ENCODE measurements around the gene PCARE. TPM values are rescaled to one million over a fixed set of nuclear protein-coding genes. Genes with fewer than 3 reads are reported as not detected.

PCARE gene
- total and polyA plus RNA-seq, 2 experiments from 2014 or later = not detected

DNA sequence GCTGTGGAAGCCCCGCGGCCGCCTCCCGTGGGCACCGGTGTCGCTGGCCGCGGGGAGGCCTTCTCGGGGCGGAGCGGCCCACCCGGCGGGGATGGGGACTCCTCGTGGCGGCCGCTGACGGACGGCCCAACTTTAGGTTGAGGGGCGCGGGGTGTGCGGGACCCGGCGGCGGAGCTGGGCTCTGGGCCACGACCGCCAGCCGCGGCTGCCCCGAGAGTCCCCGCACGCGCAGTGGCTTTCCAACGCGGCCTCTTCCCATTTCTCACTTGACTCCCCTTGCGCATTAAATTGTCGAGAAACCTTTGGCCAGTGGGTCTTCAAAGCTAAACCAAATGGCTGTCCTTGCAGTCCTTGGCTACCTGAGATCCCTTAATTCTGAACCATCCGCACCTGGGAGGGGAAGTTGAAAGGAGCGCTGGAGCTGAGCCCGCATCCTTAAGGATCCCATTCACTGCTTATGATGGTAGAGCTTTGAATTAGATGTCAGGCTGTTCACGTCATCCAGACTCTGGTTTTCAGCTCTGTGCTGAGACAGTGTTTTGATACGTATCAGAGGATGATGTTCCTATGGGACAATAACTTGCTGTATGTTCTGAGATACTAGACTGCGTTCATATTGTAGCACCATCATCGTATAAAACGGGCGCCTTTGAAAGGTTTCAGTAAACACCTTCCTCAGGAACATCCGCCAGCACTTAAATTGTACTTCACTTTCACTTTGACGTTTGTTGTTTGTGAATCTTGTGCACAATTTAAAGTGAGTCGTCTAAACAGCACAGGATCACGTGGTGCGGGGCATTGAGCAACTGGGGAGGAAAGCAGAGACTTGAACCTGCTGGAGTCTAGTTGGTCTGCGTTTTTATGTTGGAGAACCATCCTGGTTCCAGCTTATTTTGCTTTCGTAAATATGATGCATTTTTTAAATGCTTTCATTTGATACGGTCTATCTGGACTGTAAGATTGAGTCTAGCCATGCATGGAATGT lies 41.8 kb upstream of the PCARE start:
- Histone ChIP-seq H3K9me2 (ENCODE audit: insufficient read depth) (no peaks in the 10 kb centered on the region), H3K4me1 (ENCODE audit: insufficient read depth) (peaks cover 6% of the 10 kb centered on the region), H2AFZ (peak overlapping the region; percentile 99), H3K27ac (ENCODE audit: low read depth) (no peak overlapping the region), H4K20me1 (replicated peaks; ENCODE audit: insufficient read depth) (no peaks in the 10 kb centered on the region), H3K79me2 (replicated peaks; ENCODE audit: insufficient read depth) (no peaks in the 10 kb centered on the region), H3K4me3 (peak overlapping the region; percentile 73), H3K4me2 (peak overlapping the region; percentile 89), H3F3A (replicated peaks; ENCODE audit: low read depth) (no peaks in the 10 kb centered on the region), H3K27me3 (ENCODE audit: insufficient read depth) (peaks cover 60% of the 10 kb centered on the region), H3K36me3 (ENCODE audit: insufficient read depth) (no peaks in the 10 kb centered on the region)
- H3K27ac Mint-ChIP-seq = no peak overlapping the region
- ATAC-seq (peak; percentile 65), DNase-seq (ENCODE audit: low spot score) (peak; percentile 51)
- H3K4me3 Mint-ChIP-seq = peak overlapping the region; percentile 80
- peaks cover 40% of the 10 kb centered on the region for H3K27me3 Mint-ChIP-seq (ENCODE audit: insufficient read depth, low read depth, poor library complexity)
- H3K36me3 Mint-ChIP-seq (ENCODE audit: low read depth) = peaks cover 3% of the 10 kb centered on the region; the same call in 1 of the 3 replicates
- TF ChIP-seq EZH2 (IDR thresholded peaks at IDR 0.05; ENCODE audit: low read depth, unreplicated experiment) (peak; percentile 86), JUNB (IDR thresholded peaks at IDR 0.05; ENCODE audit: unreplicated experiment) (no peak), CREB1 (CRISPR knock-in tag; IDR thresholded peaks at IDR 0.05; ENCODE audit: low read depth) (no peak), EZH2phosphoT487 (IDR thresholded peaks at IDR 0.05; ENCODE audit: unreplicated experiment) (peak; percentile 65)
- peaks cover 2% of the 10 kb centered on the region for H3K4me1 Mint-ChIP-seq
- no peaks in the 10 kb centered on the region for H3K9me3 Mint-ChIP-seq

DNA sequence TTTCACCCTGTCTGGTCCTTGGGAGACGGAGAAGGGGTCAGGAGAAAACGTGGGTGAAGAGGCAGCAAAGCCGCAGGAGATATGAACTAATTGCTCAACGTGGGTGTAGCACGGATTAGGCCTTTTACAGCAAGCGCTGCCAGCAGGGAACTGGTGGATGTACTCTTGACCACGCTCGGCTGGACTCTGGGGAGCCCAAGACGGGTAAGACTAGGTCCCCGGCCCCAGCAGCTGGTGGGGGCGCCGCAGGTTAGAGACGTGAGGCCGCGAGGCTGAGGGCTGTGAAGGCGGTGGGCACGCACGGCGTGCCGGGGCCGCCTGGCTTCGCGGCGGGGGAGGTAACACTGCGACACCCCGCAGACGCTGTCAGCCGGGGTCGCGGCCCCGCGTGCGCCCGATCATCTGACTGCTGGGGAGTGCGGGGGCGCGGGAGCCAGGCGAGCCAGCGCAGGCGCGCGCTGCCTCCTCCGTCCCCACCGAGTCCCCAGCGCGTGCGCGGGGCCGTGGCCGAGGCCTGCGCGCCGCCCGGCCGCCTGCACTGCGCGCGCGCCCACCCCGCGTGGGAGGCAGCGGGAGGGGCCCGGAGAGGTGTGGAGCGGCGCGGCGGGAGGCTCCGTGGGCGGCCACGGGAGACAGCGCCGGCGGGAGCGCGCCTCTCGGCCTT lies 40.8 kb upstream of the PCARE start, which contains the start of gene CLIP4:
TSS of gene CLIP4 (plus strand) at position 470 of the 664 bp plus-strand sequence. CDS start 5,974 bp downstream, outside the sequence.
- Histone ChIP-seq H3K4me3 (peak within 1 kb of the TSS; percentile 73), H3K36me3 (ENCODE audit: insufficient read depth) (no peaks in the 10 kb centered on the region), H3K27ac (ENCODE audit: low read depth) (no peak within 1 kb of the TSS), H2AFZ (peak within 1 kb of the TSS; percentile 99), H3K4me1 (ENCODE audit: insufficient read depth) (peaks cover 6% of the 10 kb centered on the region), H3K79me2 (replicated peaks; ENCODE audit: insufficient read depth) (no peaks in the 10 kb centered on the region), H3F3A (replicated peaks; ENCODE audit: low read depth) (no peaks in the 10 kb centered on the region), H4K20me1 (replicated peaks; ENCODE audit: insufficient read depth) (no peaks in the 10 kb centered on the region), H3K27me3 (ENCODE audit: insufficient read depth) (peaks cover 60% of the 10 kb centered on the region), H3K9me2 (ENCODE audit: insufficient read depth) (no peaks in the 10 kb centered on the region), H3K4me2 (peak within 1 kb of the TSS; percentile 89)
- peaks cover 40% of the 10 kb centered on the region for H3K27me3 Mint-ChIP-seq (ENCODE audit: insufficient read depth, low read depth, poor library complexity)
- peaks cover 3% of the 10 kb centered on the region; the same call in 1 of the 3 replicates for H3K36me3 Mint-ChIP-seq (ENCODE audit: low read depth)
- no peaks in the 10 kb centered on the region for H3K9me3 Mint-ChIP-seq
- TF ChIP-seq ETS1 (IDR thresholded peaks at IDR 0.05) (no peak), EZH2 (IDR thresholded peaks at IDR 0.05; ENCODE audit: low read depth, unreplicated experiment) (peak; percentile 77)
- ATAC-seq = peak; percentile 82
- DNase-seq (ENCODE audit: low spot score) = peak; percentile 57
- no peak within 1 kb of the TSS for H3K27ac Mint-ChIP-seq
- H3K4me3 Mint-ChIP-seq = peak within 1 kb of the TSS; percentile 80
- H3K4me1 Mint-ChIP-seq = peaks cover 2% of the 10 kb centered on the region

GRCh38 chr2:29114586-29114945 lies 40.2 kb upstream of the PCARE start:
- no peak overlapping the region for H3K27ac Mint-ChIP-seq
- no peaks in the 10 kb centered on the region for H3K79me2 ChIP-seq (replicated peaks; ENCODE audit: insufficient read depth)
- no peaks in the 10 kb centered on the region for H3F3A ChIP-seq (replicated peaks; ENCODE audit: low read depth)
- H3K36me3 Mint-ChIP-seq (ENCODE audit: low read depth) = peaks cover 3% of the 10 kb centered on the region; the same call in 1 of the 3 replicates
- H3K36me3 ChIP-seq (ENCODE audit: insufficient read depth) = no peaks in the 10 kb centered on the region
- peaks cover 60% of the 10 kb centered on the region for H3K27me3 ChIP-seq (ENCODE audit: insufficient read depth)
- peaks cover 6% of the 10 kb centered on the region for H3K4me1 ChIP-seq (ENCODE audit: insufficient read depth)
- peaks cover 42% of the 10 kb centered on the region for H3K27me3 Mint-ChIP-seq (ENCODE audit: insufficient read depth, low read depth, poor library complexity)
- H3K9me3 Mint-ChIP-seq = no peaks in the 10 kb centered on the region
- peak overlapping the region; percentile 79 for H3K4me3 Mint-ChIP-seq
- no peak for DNase-seq (ENCODE audit: low spot score)
- peak overlapping the region; percentile 81 for H2AFZ ChIP-seq
- no peak for ATAC-seq
- TF ChIP-seq CREB1 (CRISPR knock-in tag; IDR thresholded peaks at IDR 0.05; ENCODE audit: low read depth) (no peak), EZH2phosphoT487 (IDR thresholded peaks at IDR 0.05; ENCODE audit: unreplicated experiment) (no peak), ETS1 (IDR thresholded peaks at IDR 0.05) (no peak), NANOG (IDR thresholded peaks at IDR 0.05; ENCODE audit: borderline replicate concordance) (no peak)
- H3K4me1 Mint-ChIP-seq = peaks cover 2% of the 10 kb centered on the region
- no peaks in the 10 kb centered on the region for H4K20me1 ChIP-seq (replicated peaks; ENCODE audit: insufficient read depth)
- H3K4me2 ChIP-seq = peak overlapping the region; percentile 78
- no peaks in the 10 kb centered on the region for H3K9me2 ChIP-seq (ENCODE audit: insufficient read depth)
- H3K4me3 ChIP-seq = peak overlapping the region; percentile 73
- H3K27ac ChIP-seq (ENCODE audit: low read depth) = no peak overlapping the region
